Measurements from ENCODE around the gene CDCA4.

- no peak for TF ChIP-seq CTCF (IDR thresholded peaks at IDR 0.05; ENCODE audit: low read depth, low read length)
- no peak for TF ChIP-seq EZH2phosphoT487 (IDR thresholded peaks at IDR 0.05; ENCODE audit: low read depth)
Measured at GRCh38 chr14:105041841-105042765, 21.2 kb upstream of the CDCA4 start.

Measured in OCI-LY3 (cell line).